ENCODE results near the gene TBXAS1. TPM values are rescaled to one million over a fixed set of nuclear protein-coding genes. Genes with fewer than 3 reads are reported as not detected.

Gene TBXAS1
- total RNA-seq, 1 experiment from 2014 or later = 2.2 TPM

- intact Hi-C loops (cut with micrococcal nuclease; ENCODE audit: unreplicated experiment) = no loop called here
- 0 out of 2 replicates have a peak, but pooled peaks cover 4% of the 10 kb centered on the region for H3K9me3 ChIP-seq (ENCODE audit: insufficient read depth, low read depth)
- H3K36me3 ChIP-seq (ENCODE audit: low read depth) = no peaks in the 10 kb centered on the region
- H2AFZ ChIP-seq = no peak overlapping the region
- POLR2A ChIA-PET (ENCODE audit: unreplicated experiment) = no interaction called here
- no peak for DNase-seq
- TF ChIP-seq CTCF (conservative IDR thresholded peaks at IDR 0.05) = no peak
- no peak for TF ChIP-seq EZH2 (IDR thresholded peaks at IDR 0.05; ENCODE audit: low read depth)
- no peaks in the 10 kb centered on the region for H3K4me1 ChIP-seq (replicated peaks; ENCODE audit: insufficient read depth)
- H3K4me3 ChIP-seq = no peak overlapping the region
- no peak overlapping the region for H3K4me2 ChIP-seq
- no peaks in the 10 kb centered on the region for H3K9me2 ChIP-seq (ENCODE audit: insufficient read depth)
- no peak overlapping the region for H3K27ac ChIP-seq
- BruUV-seq (replicated peaks) = no TSS peak
- no peaks in the 10 kb centered on the region for H4K20me1 ChIP-seq (ENCODE audit: insufficient read depth)
- 0 out of 2 replicates have a peak, but pooled peaks cover 22% of the 10 kb centered on the region for H3K27me3 ChIP-seq (ENCODE audit: insufficient read depth, low read depth)
- CTCF ChIA-PET = no interaction called here
- H3F3A ChIP-seq (ENCODE audit: insufficient read depth, low read depth) = no peaks in the 10 kb centered on the region
- no peaks in the 10 kb centered on the region for H3K79me2 ChIP-seq (ENCODE audit: low read depth)
Observed at GRCh38 chr7:139861803-139862202, 32.7 kb downstream of the TBXAS1 start.

- POLR2A ChIA-PET (ENCODE audit: unreplicated experiment) = no interaction called here
Observed at GRCh38 chr7:139866047-139866837, 37.2 kb downstream of the TBXAS1 start.

GRCh38 chr7:139867847-139868246 lies 38.8 kb downstream of the TBXAS1 start:
- DNase-seq = no peak
- intact Hi-C loops (cut with micrococcal nuclease; ENCODE audit: unreplicated experiment) = no loop called here
- no peaks in the 10 kb centered on the region for H4K20me1 ChIP-seq (ENCODE audit: insufficient read depth)
- no peak overlapping the region for H3K4me2 ChIP-seq
- no peak overlapping the region for H3K27ac ChIP-seq
- BruUV-seq (replicated peaks) = no TSS peak
- no peaks in the 10 kb centered on the region for H3F3A ChIP-seq (ENCODE audit: insufficient read depth, low read depth)
- CTCF ChIA-PET = no interaction called here
- POLR2A ChIA-PET (ENCODE audit: unreplicated experiment) = no interaction called here
- no peaks in the 10 kb centered on the region for H3K79me2 ChIP-seq (ENCODE audit: low read depth)
- no peaks in the 10 kb centered on the region for H3K9me2 ChIP-seq (ENCODE audit: insufficient read depth)
- TF ChIP-seq EZH2 (IDR thresholded peaks at IDR 0.05; ENCODE audit: low read depth) = no peak
- TF ChIP-seq CTCF (conservative IDR thresholded peaks at IDR 0.05) = no peak
- H3K36me3 ChIP-seq (ENCODE audit: low read depth) = no peaks in the 10 kb centered on the region
- H2AFZ ChIP-seq = no peak overlapping the region
- H3K9me3 ChIP-seq (ENCODE audit: insufficient read depth, low read depth) = 0 out of 2 replicates have a peak, but pooled peaks cover 4% of the 10 kb centered on the region
- H3K4me3 ChIP-seq = no peak overlapping the region
- no peaks in the 10 kb centered on the region for H3K4me1 ChIP-seq (replicated peaks; ENCODE audit: insufficient read depth)
- H3K27me3 ChIP-seq (ENCODE audit: insufficient read depth, low read depth) = 0 out of 2 replicates have a peak, but pooled peaks cover 13% of the 10 kb centered on the region

More at GRCh38 chr7:139866047-139866837, 37.2 kb downstream of the TBXAS1 start:
- Histone ChIP-seq H3F3A (ENCODE audit: insufficient read depth, low read depth) (no peaks in the 10 kb centered on the region), H3K36me3 (ENCODE audit: low read depth) (no peaks in the 10 kb centered on the region), H3K79me2 (ENCODE audit: low read depth) (no peaks in the 10 kb centered on the region), H3K27me3 (ENCODE audit: insufficient read depth, low read depth) (0 out of 2 replicates have a peak, but pooled peaks cover 22% of the 10 kb centered on the region), H3K4me2 (no peak overlapping the region), H2AFZ (no peak overlapping the region), H3K9me2 (ENCODE audit: insufficient read depth) (no peaks in the 10 kb centered on the region), H4K20me1 (ENCODE audit: insufficient read depth) (no peaks in the 10 kb centered on the region), H3K4me3 (no peak overlapping the region), H3K27ac (no peak overlapping the region), H3K9me3 (ENCODE audit: insufficient read depth, low read depth) (0 out of 2 replicates have a peak, but pooled peaks cover 4% of the 10 kb centered on the region), H3K4me1 (replicated peaks; ENCODE audit: insufficient read depth) (no peaks in the 10 kb centered on the region)
- TF ChIP-seq CTCF (conservative IDR thresholded peaks at IDR 0.05) (no peak), EZH2 (IDR thresholded peaks at IDR 0.05; ENCODE audit: low read depth) (no peak)
- no TSS peak for BruUV-seq (replicated peaks)
- no peak for DNase-seq
- CTCF ChIA-PET = no interaction called here
- intact Hi-C loops (cut with micrococcal nuclease; ENCODE audit: unreplicated experiment) = no loop called here
